Amniotic stem cell (primary cell): Measurements from ENCODE around the gene PRPF19.

Experiments used
- DNase-seq: peaks from one replicate; lab custom pipeline; 2025; lab: John Stamatoyannopoulos, UW

The PRPF19 gene

GRCh38 chr11:60857378-60858232 is 48.8 kb downstream of the PRPF19 start:
- no peak for DNase-seq

- no peak for DNase-seq
Measured at GRCh38 chr11:60855726-60856633, 50.4 kb downstream of the PRPF19 start, which contains the start of gene PTGDR2. PTGDR2 (minus strand) TSS chr11:60855950; CDS start chr11:60853722, 2,228 bp downstream.

- DNase-seq = no peak
Measured at GRCh38 chr11:60854847-60855725, 51.3 kb downstream of the PRPF19 start.

- no peak for DNase-seq
Measured at GRCh38 chr11:60854140-60854846, 52.1 kb downstream of the PRPF19 start.

- DNase-seq = no peak
Measured at GRCh38 chr11:60852982-60853950, 53.1 kb downstream of the PRPF19 start.

- DNase-seq = no peak
Measured at GRCh38 chr11:60852117-60852981, 54.0 kb downstream of the PRPF19 start.

GRCh38 chr11:60851327-60852104 is 54.9 kb downstream of the PRPF19 start:
- DNase-seq = no peak

GRCh38 chr11:60849641-60850520 is 56.5 kb downstream of the PRPF19 start:
- no peak for DNase-seq

- no peak for DNase-seq
Measured at GRCh38 chr11:60848714-60849151, 57.7 kb downstream of the PRPF19 start.

- DNase-seq = no peak
Measured at GRCh38 chr11:60847896-60848295, 58.5 kb downstream of the PRPF19 start.

- DNase-seq = no peak
Measured at GRCh38 chr11:60847281-60847680, 59.1 kb downstream of the PRPF19 start.

- no peak for DNase-seq
Measured at GRCh38 chr11:60845338-60845737, 61.0 kb downstream of the PRPF19 start.

GRCh38 chr11:60844870-60845221 is 61.5 kb downstream of the PRPF19 start:
- no peak for DNase-seq

- DNase-seq = no peak
Measured at GRCh38 chr11:60844045-60844869, 62.1 kb downstream of the PRPF19 start.

- DNase-seq = no peak
Measured at GRCh38 chr11:60842668-60843600, 63.5 kb downstream of the PRPF19 start.
